COLO668 (cell line): Measurements from ENCODE around the gene ZDHHC12.
A peak's percentile ranks its signal among the peaks of the same experiment; 100 is the strongest.

Source experiments
- DNase-seq: peaks from one replicate; lab custom pipeline; 2025; ENCODE audit not compliant: unreplicated experiment; lab: John Stamatoyannopoulos, UW

The ZDHHC12 gene

GRCh38 chr9:128688501-128689292, 35.2 kb downstream of the ZDHHC12 start, which contains the start of gene SET:
TSS of gene SET (plus strand) at chr9:128689222. CDS start at chr9:128689583, 361 bp downstream.
- DNase-seq, result peak; percentile 98

- no peak for DNase-seq
These were observed 36.5 kb downstream of the ZDHHC12 start for GRCh38 chr9:128687453-128687852.

- no peak for DNase-seq
These were observed 38.1 kb downstream of the ZDHHC12 start for GRCh38 chr9:128685636-128686489.

- peak; percentile 84 for DNase-seq
These were observed 39.4 kb downstream of the ZDHHC12 start for GRCh38 chr9:128684325-128685199.

- DNase-seq, result no peak
These were observed 39.9 kb downstream of the ZDHHC12 start for GRCh38 chr9:128684065-128684324.

GRCh38 chr9:128683340-128684064, 40.4 kb downstream of the ZDHHC12 start:
- peak; percentile 61 for DNase-seq

- DNase-seq, result no peak
These were observed 46.1 kb downstream of the ZDHHC12 start for GRCh38 chr9:128677794-128678193.

GRCh38 chr9:128675382-128675781, 48.5 kb downstream of the ZDHHC12 start:
- no peak for DNase-seq
